Psoas muscle (tissue), 8 donors: ENCODE measurements around the gene SMIM41. TPM values are rescaled to one million over a fixed set of nuclear protein-coding genes. Genes with fewer than 3 reads are reported as not detected.

Experiments
- ATAC-seq, 4 donors: fragments of 200-7000 bp; cut with Tn5 transposase; one replicate each; pipeline ENCODE4 v1.9.1; 2020; ENCODE audit warnings: moderate library complexity in 3 of 4, mild to moderate bottlenecking in 2 of 4
- DNase-seq, 2 donors: peaks; one replicate each; pipeline ENCODE4 v3.0.0-alpha.2; 2020
- H3K27ac ChIP-seq: fragments of 200-600 bp; one replicate; pipeline ENCODE4 v1.8.0; 2022
- H3K27me3 ChIP-seq, 3 donors: fragments of 200-600 bp in 1 of 3; one replicate each; pipeline versions ENCODE4 v1.6.1 to v1.8.0; 2013 to 2022; ENCODE audit warnings: low read length in 2 of 3, mild to moderate bottlenecking in 2 of 3, moderate library complexity in 1 of 3; ENCODE audit not compliant: insufficient read depth in 3 of 3
- H3K36me3 ChIP-seq, 2 donors: fragments of 200-600 bp in 1 of 2; one replicate each; pipeline versions ENCODE4 v1.6.1 to v1.8.0; 2013 to 2022; ENCODE audit warnings: low read depth in 1 of 2, mild to moderate bottlenecking in 1 of 2, moderate library complexity in 1 of 2; ENCODE audit not compliant: insufficient read depth in 1 of 2
- H3K4me1 ChIP-seq: fragments of 200-600 bp; one replicate; pipeline ENCODE4 v1.8.0; 2022
- H3K4me3 ChIP-seq: fragments of 200-600 bp; one replicate; pipeline ENCODE4 v1.8.0; 2022; ENCODE audit warnings: mild to moderate bottlenecking
- H3K9me3 ChIP-seq: fragments of 200-600 bp; one replicate; pipeline ENCODE4 v1.8.0; 2022
- CTCF ChIP-seq: fragments of 200-600 bp; IDR thresholded peaks from one replicate; pipeline ENCODE4 v1.8.0; 2022; ENCODE audit warnings: antibody characterized with exemption
- WGBS, 3 donors: extraction: QIAGEN DNeasy Blood & Tissue Kit; methylation state at CpG; one replicate each; pipeline versions ENCODE4 v1.1.6 to v1.1.7; 2013; 5-methylcytosine and 5-hydroxymethylcytosine counted together
- intact Hi-C, 2 donors: fragments of 100-400 bp; cut with DNase I; formaldehyde crosslinking; loops; one replicate each; pipeline versions ENCODE4 v1.11.0 to v1.14.2; 2022
- polyA plus RNA-seq, 3 donors: library from polyadenylated mRNA; stranded (reverse); fragments of 200-250 nt; gene quantifications; one replicate each; pipeline ENCODE4 v1.2.3, GENCODE V29; 2013
- total RNA-seq, 4 donors: library from RNA; stranded (reverse); fragmentation: NEBNext Ultra II Directional in 2 of 4; extraction: Animal tissue kit (Norgen Biotek cat#: 25700) in 2 of 4; gene quantifications; one replicate each; pipeline versions ENCODE4 v1.2.1 to v1.2.4, GENCODE V29; 2021 to 2023
- donor health status: healthy with polysubstance abuse.
- donor health status: DM: no; HTN: no; CAD: no; lungs with moderate emphysema.
- donor health status: Bipolar disorder and iron deficiency.
- donor health status: healthy.
- donor health status: DM: yes; HTN: yes; CAD: no.
- donor health status: DM: no; HTN: no; CAD: no.
- donor health status: DM: no; HTN: no; CAD: no.
- donor health status: DM: yes; HTN: yes; CAD: no.

SMIM41 gene
- total and polyA plus RNA-seq, 7 donors, result 0.16 to 0.32 (median 0.20) TPM; not detected in 4

- peaks cover 26% of the 10 kb centered on the region for H3K4me1 ChIP-seq
- H3K27me3 ChIP-seq, result no peaks in the 10 kb centered on the region
- H3K4me3 ChIP-seq, result no peak overlapping the region
- H3K36me3 ChIP-seq, result peaks cover 0 to 15% of the 10 kb centered on the region in 2 donors
- no peak for TF ChIP-seq CTCF
- WGBS, 3 donors, result 22 to 43% (median 23%) methylated on average over 19 to 20 of the region's 20 CpGs
- H3K9me3 ChIP-seq, result no peaks in the 10 kb centered on the region
- DNase-seq (peak; percentile 47 to 86), ATAC-seq (peak; percentile 34 to 76 (median 58))
- H3K27ac ChIP-seq, result peak overlapping the region; percentile 75
- intact Hi-C loops, result no loop called here
Measured at GRCh38 chr12:52063082-52063924, 16.2 kb upstream of the SMIM41 start.

GRCh38 chr12:52063981-52064649 lies 15.4 kb upstream of the SMIM41 start:
- no peaks in the 10 kb centered on the region for H3K9me3 ChIP-seq
- TF ChIP-seq CTCF, result no peak
- H3K4me3 ChIP-seq, result no peak overlapping the region
- ATAC-seq (peak; percentile 57 to 66 (median 66)), DNase-seq (peak; percentile 77 to 89)
- intact Hi-C loops, result no loop called here
- peaks cover 0 to 7% of the 10 kb centered on the region in 2 donors for H3K36me3 ChIP-seq
- peak overlapping the region; percentile 75 for H3K27ac ChIP-seq
- peaks cover 29% of the 10 kb centered on the region for H3K4me1 ChIP-seq
- no peaks in the 10 kb centered on the region for H3K27me3 ChIP-seq
- 16 to 44% (median 32%) methylated on average over 12 of the region's 12 CpGs for WGBS, 3 donors

GRCh38 chr12:52066346-52067080 lies 13.0 kb upstream of the SMIM41 start:
- no peak for TF ChIP-seq CTCF
- no peak for ATAC-seq
- 68 to 74% (median 68%) methylated on average over 8 of the region's 8 CpGs for WGBS, 3 donors
- Histone ChIP-seq H3K27ac (no peak overlapping the region), H3K9me3 (no peaks in the 10 kb centered on the region), H3K4me1 (peaks cover 43% of the 10 kb centered on the region), H3K27me3 (no peaks in the 10 kb centered on the region), H3K4me3 (no peak overlapping the region), H3K36me3 (peaks cover 0 to 4% of the 10 kb centered on the region in 2 donors)
- intact Hi-C loops, result loop anchor here in 1 of 2 donors (5.0 kb wide), 1 partner anchor 39 kb away; no protein-coding TSS in a partner anchor
- DNase-seq, result no peak

GRCh38 chr12:52067081-52067374 lies 12.5 kb upstream of the SMIM41 start:
- intact Hi-C loops, result loop anchor here in 1 of 2 donors (5.0 kb wide), 1 partner anchor 40 kb away; no protein-coding TSS in a partner anchor
- Histone ChIP-seq H3K4me3 (no peak overlapping the region), H3K4me1 (peaks cover 48% of the 10 kb centered on the region), H3K9me3 (no peaks in the 10 kb centered on the region), H3K27ac (no peak overlapping the region), H3K27me3 (no peaks in the 10 kb centered on the region), H3K36me3 (peaks cover 0 to 10% of the 10 kb centered on the region in 2 donors)
- ATAC-seq, result no peak
- TF ChIP-seq CTCF, result no peak
- WGBS, 3 donors, result 21 to 37% (median 33%) methylated on average over 3 of the region's 3 CpGs
- DNase-seq, result no peak
